Fibroblast of skin of back (primary cell): ENCODE results near the gene SMC1B.
"Not testable (repeated sequence)": the region's sequence is repeated elsewhere in the genome, so short reads cannot be mapped to it uniquely, and the experiment has no call there.

Experiments used
- DNase-seq: peaks from one replicate; pipeline ENCODE4 v3.0.0-alpha.2; 2013

Gene SMC1B

GRCh38 chr22:45296628-45297297, 116.6 kb downstream of the SMC1B start:
- DNase-seq = no peak

DNA sequence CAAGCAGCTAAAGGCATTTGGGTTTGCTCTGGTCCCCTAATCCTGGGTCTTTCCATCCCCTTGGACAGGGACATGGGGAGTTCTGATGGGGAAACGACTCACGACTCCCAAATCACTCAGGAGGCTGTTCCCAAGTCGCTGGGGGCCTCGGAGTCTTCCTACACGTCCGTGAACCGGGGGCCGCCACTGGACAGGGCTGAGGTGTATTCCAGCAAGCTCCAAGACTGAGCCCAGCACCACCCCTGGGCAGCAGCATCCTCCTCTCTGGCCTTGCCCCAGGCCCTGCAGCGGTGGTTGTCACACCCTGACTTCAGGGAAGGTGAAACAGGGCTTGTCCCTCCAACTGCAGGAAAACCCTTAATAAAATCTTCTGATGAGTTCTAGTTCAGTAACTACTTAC, 117.9 kb downstream of the SMC1B start:
- DNase-seq = no peak

DNA sequence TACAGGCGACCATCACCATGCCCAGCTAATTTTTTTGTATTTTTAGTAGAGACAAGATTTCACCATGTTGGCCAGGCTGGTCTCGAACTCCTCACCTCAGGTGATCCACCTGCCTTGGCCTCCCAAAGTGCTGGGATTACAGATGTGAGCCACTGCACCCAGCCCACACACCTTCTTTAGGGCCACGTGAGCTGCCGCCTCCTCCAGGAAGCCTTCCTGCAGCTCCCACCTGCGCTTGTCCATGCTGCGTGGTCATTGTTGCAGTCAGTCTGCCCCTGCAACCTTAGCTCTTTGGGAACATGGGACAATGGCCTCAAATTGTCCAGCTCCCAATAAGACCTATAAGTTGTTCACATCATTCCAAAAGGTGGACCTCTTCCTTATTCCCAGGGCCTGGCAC, 118.4 kb downstream of the SMC1B start:
- not testable (repeated sequence) for DNase-seq
